ENCODE data around the gene WSB1.

Gene WSB1

GRCh38 chr17:27333410-27333980 lies 39.6 kb downstream of the WSB1 start:
- Histone ChIP-seq H3K27me3 (ENCODE audit: insufficient read depth, poor library complexity, severe bottlenecking) (no peaks in the 10 kb centered on the region), H3K9me3 (ENCODE audit: severe bottlenecking) (no peaks in the 10 kb centered on the region), H3K4me3 (ENCODE audit: severe bottlenecking) (peak overlapping the region; percentile 29), H3K36me3 (ENCODE audit: low read depth) (no peaks in the 10 kb centered on the region), H3K4me1 (ENCODE audit: insufficient read depth, poor library complexity, severe bottlenecking) (peaks cover 18% of the 10 kb centered on the region), H3K27ac (ENCODE audit: poor library complexity, severe bottlenecking) (peak overlapping the region; percentile 64)
- no peak for TF ChIP-seq CTCF (IDR thresholded peaks at IDR 0.05; ENCODE audit: poor library complexity, severe bottlenecking)
- DNase-seq (ENCODE audit: low spot score) = no peak
- ATAC-seq (ENCODE audit: low read depth) = no peak

DNA sequence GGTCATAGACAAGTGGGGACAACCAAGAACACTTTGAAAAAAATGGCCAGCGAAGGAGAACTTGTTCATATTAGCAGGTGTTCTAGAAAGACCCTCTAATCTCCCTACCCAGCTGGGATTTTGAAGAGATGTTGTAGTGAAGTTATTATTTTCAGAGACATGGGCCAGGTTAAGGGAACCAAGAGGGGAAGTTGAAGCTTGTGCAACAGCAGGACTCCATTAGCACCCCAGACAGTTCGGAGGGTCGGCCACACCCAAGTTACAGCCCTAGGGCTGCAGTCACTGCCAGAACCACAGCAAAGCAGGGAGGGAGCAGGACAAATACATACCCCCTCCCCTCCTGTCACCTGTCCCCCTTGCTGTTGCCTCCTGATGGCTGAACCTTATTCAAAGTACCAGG lies 42.3 kb downstream of the WSB1 start:
- no peak overlapping the region for H3K27ac ChIP-seq (ENCODE audit: poor library complexity, severe bottlenecking)
- no peak for TF ChIP-seq CTCF (IDR thresholded peaks at IDR 0.05; ENCODE audit: poor library complexity, severe bottlenecking)
- peaks cover 22% of the 10 kb centered on the region for H3K4me1 ChIP-seq (ENCODE audit: insufficient read depth, poor library complexity, severe bottlenecking)

DNA sequence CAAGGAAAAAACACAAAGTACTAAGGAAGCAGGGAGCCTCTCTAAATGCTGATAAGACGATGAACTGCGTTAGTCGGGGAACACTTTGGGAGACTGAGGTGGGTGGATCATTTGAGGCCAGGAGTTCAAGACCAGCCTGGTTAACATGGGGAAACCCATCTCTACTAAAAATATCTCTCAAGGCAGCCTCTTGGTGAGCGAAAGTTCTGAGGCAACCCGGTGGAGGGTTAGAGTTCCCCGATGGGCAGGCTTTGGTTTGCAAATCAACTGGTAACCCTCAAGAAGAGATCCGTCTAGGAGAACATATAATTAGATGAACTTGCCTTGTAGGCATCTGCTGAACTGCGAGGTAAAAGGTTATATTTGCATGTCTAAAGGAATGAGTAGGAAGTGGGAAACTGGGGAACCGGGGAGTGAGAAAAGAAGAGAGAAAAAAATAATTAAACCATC lies 44.6 kb downstream of the WSB1 start:
- Histone ChIP-seq H3K4me1 (ENCODE audit: insufficient read depth, poor library complexity, severe bottlenecking) (peaks cover 9% of the 10 kb centered on the region), H3K4me3 (ENCODE audit: severe bottlenecking) (no peak overlapping the region), H3K27ac (ENCODE audit: poor library complexity, severe bottlenecking) (no peak overlapping the region), H3K27me3 (ENCODE audit: insufficient read depth, poor library complexity, severe bottlenecking) (no peaks in the 10 kb centered on the region), H3K9me3 (ENCODE audit: severe bottlenecking) (no peaks in the 10 kb centered on the region), H3K36me3 (ENCODE audit: low read depth) (no peaks in the 10 kb centered on the region)
- no peak for TF ChIP-seq CTCF (IDR thresholded peaks at IDR 0.05; ENCODE audit: poor library complexity, severe bottlenecking)
- no peak for ATAC-seq (ENCODE audit: low read depth)
- no peak for DNase-seq (ENCODE audit: low spot score)

More for the DNA sequence above, 42.3 kb downstream of the WSB1 start:
- DNase-seq (ENCODE audit: low spot score) = no peak
- no peaks in the 10 kb centered on the region for H3K27me3 ChIP-seq (ENCODE audit: insufficient read depth, poor library complexity, severe bottlenecking)
- no peak overlapping the region for H3K4me3 ChIP-seq (ENCODE audit: severe bottlenecking)
- no peaks in the 10 kb centered on the region for H3K36me3 ChIP-seq (ENCODE audit: low read depth)
- no peaks in the 10 kb centered on the region for H3K9me3 ChIP-seq (ENCODE audit: severe bottlenecking)
- ATAC-seq (ENCODE audit: low read depth) = no peak

DNA sequence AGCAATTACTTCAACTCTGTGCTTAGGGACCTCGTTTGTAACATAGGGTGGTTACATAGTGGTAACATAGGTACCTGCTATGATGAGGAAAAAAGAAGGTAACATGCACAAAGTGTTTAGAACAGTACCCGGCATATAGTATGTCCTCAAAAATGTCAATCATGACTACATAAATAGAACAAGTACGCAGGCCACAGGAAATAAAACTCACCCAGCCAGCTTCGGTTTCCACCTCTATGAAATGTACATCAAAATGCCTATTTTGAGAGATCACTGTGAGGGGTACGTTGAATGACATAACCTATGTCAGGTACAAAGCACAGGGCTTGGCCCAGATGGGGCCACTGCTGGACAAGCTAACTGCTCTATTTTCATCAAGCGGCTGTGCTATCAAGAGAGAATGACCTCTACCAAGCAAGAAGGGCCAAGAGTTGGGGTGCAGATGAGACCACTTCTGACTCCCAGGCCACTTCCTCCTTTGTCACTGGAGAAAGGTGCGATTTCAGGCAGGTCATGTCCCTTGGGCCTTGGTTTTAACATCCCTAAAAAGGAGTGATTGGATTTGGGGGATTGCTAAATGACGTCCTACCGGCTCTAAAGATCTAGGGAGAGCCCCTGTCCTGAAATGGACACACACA lies 45.4 kb downstream of the WSB1 start:
- Histone ChIP-seq H3K9me3 (ENCODE audit: severe bottlenecking) (no peaks in the 10 kb centered on the region), H3K4me1 (ENCODE audit: insufficient read depth, poor library complexity, severe bottlenecking) (peaks cover 7% of the 10 kb centered on the region), H3K27ac (ENCODE audit: poor library complexity, severe bottlenecking) (no peak overlapping the region), H3K4me3 (ENCODE audit: severe bottlenecking) (no peak overlapping the region), H3K36me3 (ENCODE audit: low read depth) (no peaks in the 10 kb centered on the region), H3K27me3 (ENCODE audit: insufficient read depth, poor library complexity, severe bottlenecking) (no peaks in the 10 kb centered on the region)
- DNase-seq (ENCODE audit: low spot score) (no peak), ATAC-seq (ENCODE audit: low read depth) (no peak)
- TF ChIP-seq CTCF (IDR thresholded peaks at IDR 0.05; ENCODE audit: poor library complexity, severe bottlenecking) = no peak
